ENCODE measurements around the gene SELENBP1. TPM values are rescaled to one million over a fixed set of nuclear protein-coding genes. Genes with fewer than 3 reads are reported as not detected.

The SELENBP1 gene
- total and polyA plus RNA-seq, 10 donors = 17.3 to 114 (median 81.2) TPM

- intact Hi-C loops (cut with DNase I; ENCODE audit: low total_unique reads) = no loop called here
- DNase-seq = no peak
- Histone ChIP-seq H3K36me3 (peaks cover 0 to 100% (median 78%) of the 10 kb centered on the region in 6 donors), H3K4me3 (no peak overlapping the region), H3K4me1 (no peaks in the 10 kb centered on the region), H3K27ac (no peak overlapping the region), H3K9me3 (no peaks in the 10 kb centered on the region), H3K27me3 (replicated peaks in 1 of 7) (no peaks in the 10 kb centered on the region)
- TF ChIP-seq POLR2AphosphoS5 (IDR thresholded peaks at IDR 0.05) (no peak), POLR2A (IDR thresholded peaks at IDR 0.05) (no peak), CTCF (IDR thresholded peaks at IDR 0.05 in 8 of 11, conservative IDR thresholded peaks at IDR 0.05 in 3 of 11) (no peak)
- WGBS, 5 donors = 95 to 99% (median 97%) methylated on average over 4 of the region's 4 CpGs
These were observed 43.7 kb upstream of the SELENBP1 start for GRCh38 chr1:151416231-151416630.

- Histone ChIP-seq H3K36me3 (peaks cover 0 to 100% (median 91%) of the 10 kb centered on the region in 6 donors), H3K4me3 (no peak overlapping the region), H3K4me1 (no peaks in the 10 kb centered on the region), H3K9me3 (no peaks in the 10 kb centered on the region), H3K27ac (no peak overlapping the region), H3K27me3 (replicated peaks in 1 of 7) (no peaks in the 10 kb centered on the region)
- DNase-seq = no peak
- WGBS, 5 donors = 88 to 97% (median 91%) methylated on average over 2 of the region's 2 CpGs
- TF ChIP-seq CTCF (IDR thresholded peaks at IDR 0.05 in 8 of 11, conservative IDR thresholded peaks at IDR 0.05 in 3 of 11) (no peak), POLR2AphosphoS5 (IDR thresholded peaks at IDR 0.05) (no peak), POLR2A (IDR thresholded peaks at IDR 0.05) (no peak)
- intact Hi-C loops (cut with DNase I; ENCODE audit: low total_unique reads) = no loop called here
These were observed 39.4 kb upstream of the SELENBP1 start for GRCh38 chr1:151411884-151412283.

- H3K4me1 ChIP-seq = no peaks in the 10 kb centered on the region
- peaks cover 0 to 100% (median 91%) of the 10 kb centered on the region in 6 donors for H3K36me3 ChIP-seq
- intact Hi-C loops (cut with DNase I; ENCODE audit: low total_unique reads) = no loop called here
- TF ChIP-seq POLR2A (IDR thresholded peaks at IDR 0.05) (no peak), CTCF (IDR thresholded peaks at IDR 0.05 in 8 of 11, conservative IDR thresholded peaks at IDR 0.05 in 3 of 11) (no peak), POLR2AphosphoS5 (IDR thresholded peaks at IDR 0.05) (no peak)
- no peak overlapping the region for H3K27ac ChIP-seq
- no peaks in the 10 kb centered on the region for H3K27me3 ChIP-seq (replicated peaks in 1 of 7)
- no peak overlapping the region for H3K4me3 ChIP-seq
- no peak for DNase-seq
- no peaks in the 10 kb centered on the region for H3K9me3 ChIP-seq
These were observed 36.4 kb upstream of the SELENBP1 start for GRCh38 chr1:151408891-151409290.

GRCh38 chr1:151407304-151407703 is 34.8 kb upstream of the SELENBP1 start:
- Histone ChIP-seq H3K4me3 (no peak overlapping the region), H3K9me3 (no peaks in the 10 kb centered on the region), H3K36me3 (peaks cover 0 to 100% (median 91%) of the 10 kb centered on the region in 6 donors), H3K27me3 (replicated peaks in 1 of 7) (no peaks in the 10 kb centered on the region), H3K27ac (no peak overlapping the region), H3K4me1 (no peaks in the 10 kb centered on the region)
- TF ChIP-seq CTCF (IDR thresholded peaks at IDR 0.05 in 8 of 11, conservative IDR thresholded peaks at IDR 0.05 in 3 of 11) (no peak), POLR2AphosphoS5 (IDR thresholded peaks at IDR 0.05) (no peak), POLR2A (IDR thresholded peaks at IDR 0.05) (no peak)
- DNase-seq = no peak
- intact Hi-C loops (cut with DNase I; ENCODE audit: low total_unique reads) = no loop called here
- WGBS, 5 donors = 92 to 100% (median 96%) methylated on average over 3 of the region's 3 CpGs

Measured in spleen (tissue), 11 donors.